ENCODE results near the gene HRK. TPM values are rescaled to one million over a fixed set of nuclear protein-coding genes. Genes with fewer than 3 reads are reported as not detected.

The HRK gene
- total and polyA plus RNA-seq, 2 of the 13 experiments (the other 11 are each of a cell fraction or from before 2014, with no cell fraction given), result 0.02 TPM; not detected in 1

DNA sequence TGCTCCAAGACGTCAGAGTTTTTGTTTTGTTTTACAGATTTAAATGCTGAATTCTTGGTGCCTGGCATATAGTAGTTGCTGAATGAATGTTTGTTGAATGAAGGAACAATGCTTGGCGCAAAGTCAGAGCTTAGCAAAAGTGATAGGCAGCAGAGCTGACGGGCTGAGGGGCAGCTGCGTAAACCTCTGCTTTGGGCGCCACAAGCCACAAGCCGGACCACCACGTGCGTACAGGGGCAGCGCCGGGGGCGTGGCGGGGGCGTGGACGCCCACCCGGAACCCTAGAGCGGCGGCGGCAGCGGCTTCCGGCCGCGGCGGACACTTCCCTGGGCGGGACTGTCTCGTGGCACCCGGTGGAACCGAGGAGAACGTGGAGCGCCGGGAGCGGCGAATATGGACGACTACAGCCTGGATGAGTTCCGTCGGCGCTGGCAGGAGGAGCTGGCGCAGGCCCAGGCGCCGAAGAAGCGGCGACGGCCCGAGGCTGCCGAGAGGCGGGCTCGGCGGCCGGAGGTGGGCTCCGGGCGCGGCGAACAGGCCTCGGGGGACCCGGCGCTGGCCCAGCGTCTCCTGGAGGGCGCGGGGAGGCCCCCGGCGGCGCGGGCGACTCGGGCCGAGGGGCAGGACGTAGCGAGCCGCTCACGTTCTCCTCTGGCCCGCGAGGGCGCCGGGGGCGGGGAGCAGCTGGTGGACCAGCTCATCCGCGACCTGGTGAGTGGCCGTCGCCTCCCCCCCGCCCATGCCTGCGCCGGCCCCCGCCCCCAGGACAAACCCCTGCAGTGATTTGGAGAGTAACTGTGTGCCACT, 29.6 kb upstream of the HRK start, which contains the start of gene FBXW8 (continued):
- TF ChIP-seq, protein P1, sequence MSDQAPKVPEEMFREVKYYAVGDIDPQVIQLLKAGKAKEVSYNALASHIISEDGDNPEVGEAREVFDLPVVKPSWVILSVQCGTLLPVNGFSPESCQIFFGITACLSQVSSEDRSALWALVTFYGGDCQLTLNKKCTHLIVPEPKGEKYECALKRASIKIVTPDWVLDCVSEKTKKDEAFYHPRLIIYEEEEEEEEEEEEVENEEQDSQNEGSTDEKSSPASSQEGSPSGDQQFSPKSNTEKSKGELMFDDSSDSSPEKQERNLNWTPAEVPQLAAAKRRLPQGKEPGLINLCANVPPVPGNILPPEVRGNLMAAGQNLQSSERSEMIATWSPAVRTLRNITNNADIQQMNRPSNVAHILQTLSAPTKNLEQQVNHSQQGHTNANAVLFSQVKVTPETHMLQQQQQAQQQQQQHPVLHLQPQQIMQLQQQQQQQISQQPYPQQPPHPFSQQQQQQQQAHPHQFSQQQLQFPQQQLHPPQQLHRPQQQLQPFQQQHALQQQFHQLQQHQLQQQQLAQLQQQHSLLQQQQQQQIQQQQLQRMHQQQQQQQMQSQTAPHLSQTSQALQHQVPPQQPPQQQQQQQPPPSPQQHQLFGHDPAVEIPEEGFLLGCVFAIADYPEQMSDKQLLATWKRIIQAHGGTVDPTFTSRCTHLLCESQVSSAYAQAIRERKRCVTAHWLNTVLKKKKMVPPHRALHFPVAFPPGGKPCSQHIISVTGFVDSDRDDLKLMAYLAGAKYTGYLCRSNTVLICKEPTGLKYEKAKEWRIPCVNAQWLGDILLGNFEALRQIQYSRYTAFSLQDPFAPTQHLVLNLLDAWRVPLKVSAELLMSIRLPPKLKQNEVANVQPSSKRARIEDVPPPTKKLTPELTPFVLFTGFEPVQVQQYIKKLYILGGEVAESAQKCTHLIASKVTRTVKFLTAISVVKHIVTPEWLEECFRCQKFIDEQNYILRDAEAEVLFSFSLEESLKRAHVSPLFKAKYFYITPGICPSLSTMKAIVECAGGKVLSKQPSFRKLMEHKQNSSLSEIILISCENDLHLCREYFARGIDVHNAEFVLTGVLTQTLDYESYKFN (CRISPR knock-in tag; conservative IDR thresholded peaks at IDR 0.05), result peak; percentile 54
- peak; percentile 99 for TF ChIP-seq ZBTB7B (CRISPR knock-in tag; IDR thresholded peaks at IDR 0.05)
- no peak for TF ChIP-seq ZNF720 (CRISPR knock-in tag; IDR thresholded peaks at IDR 0.05)
- TF ChIP-seq ZNF12 (CRISPR knock-in tag; IDR thresholded peaks at IDR 0.05), result peak; percentile 31; the same call in 1 of the 2 replicates
- peak; percentile 92 for TF ChIP-seq PHF8 (CRISPR knock-in tag; IDR thresholded peaks at IDR 0.05)
- TF ChIP-seq, protein P2, sequence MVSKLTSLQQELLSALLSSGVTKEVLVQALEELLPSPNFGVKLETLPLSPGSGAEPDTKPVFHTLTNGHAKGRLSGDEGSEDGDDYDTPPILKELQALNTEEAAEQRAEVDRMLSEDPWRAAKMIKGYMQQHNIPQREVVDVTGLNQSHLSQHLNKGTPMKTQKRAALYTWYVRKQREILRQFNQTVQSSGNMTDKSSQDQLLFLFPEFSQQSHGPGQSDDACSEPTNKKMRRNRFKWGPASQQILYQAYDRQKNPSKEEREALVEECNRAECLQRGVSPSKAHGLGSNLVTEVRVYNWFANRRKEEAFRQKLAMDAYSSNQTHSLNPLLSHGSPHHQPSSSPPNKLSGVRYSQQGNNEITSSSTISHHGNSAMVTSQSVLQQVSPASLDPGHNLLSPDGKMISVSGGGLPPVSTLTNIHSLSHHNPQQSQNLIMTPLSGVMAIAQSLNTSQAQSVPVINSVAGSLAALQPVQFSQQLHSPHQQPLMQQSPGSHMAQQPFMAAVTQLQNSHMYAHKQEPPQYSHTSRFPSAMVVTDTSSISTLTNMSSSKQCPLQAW (CRISPR knock-in tag; IDR thresholded peaks at IDR 0.05), result peak; percentile 66; the same call in 1 of the 2 replicates
- TF ChIP-seq, protein P3, sequence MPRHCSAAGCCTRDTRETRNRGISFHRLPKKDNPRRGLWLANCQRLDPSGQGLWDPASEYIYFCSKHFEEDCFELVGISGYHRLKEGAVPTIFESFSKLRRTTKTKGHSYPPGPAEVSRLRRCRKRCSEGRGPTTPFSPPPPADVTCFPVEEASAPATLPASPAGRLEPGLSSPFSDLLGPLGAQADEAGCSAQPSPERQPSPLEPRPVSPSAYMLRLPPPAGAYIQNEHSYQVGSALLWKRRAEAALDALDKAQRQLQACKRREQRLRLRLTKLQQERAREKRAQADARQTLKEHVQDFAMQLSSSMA (CRISPR knock-in tag; IDR thresholded peaks at IDR 0.05), result peak; percentile 76; the same call in 1 of the 2 replicates
- TF ChIP-seq KDM3A (CRISPR knock-in tag; IDR thresholded peaks at IDR 0.05; ENCODE audit: low read depth), result peak; percentile 85; the same call in 1 of the 2 replicates
- 0 out of 2 replicates have a peak, but pooled peaks have one; percentile 44 for TF ChIP-seq ZNF839 (CRISPR knock-in tag; IDR thresholded peaks at IDR 0.05; ENCODE audit: borderline replicate concordance)
- TF ChIP-seq DNMT1 (CRISPR knock-in tag; IDR thresholded peaks at IDR 0.05), result 0 out of 2 replicates have a peak, but pooled peaks have one; percentile 29
- TF ChIP-seq, protein P4, sequence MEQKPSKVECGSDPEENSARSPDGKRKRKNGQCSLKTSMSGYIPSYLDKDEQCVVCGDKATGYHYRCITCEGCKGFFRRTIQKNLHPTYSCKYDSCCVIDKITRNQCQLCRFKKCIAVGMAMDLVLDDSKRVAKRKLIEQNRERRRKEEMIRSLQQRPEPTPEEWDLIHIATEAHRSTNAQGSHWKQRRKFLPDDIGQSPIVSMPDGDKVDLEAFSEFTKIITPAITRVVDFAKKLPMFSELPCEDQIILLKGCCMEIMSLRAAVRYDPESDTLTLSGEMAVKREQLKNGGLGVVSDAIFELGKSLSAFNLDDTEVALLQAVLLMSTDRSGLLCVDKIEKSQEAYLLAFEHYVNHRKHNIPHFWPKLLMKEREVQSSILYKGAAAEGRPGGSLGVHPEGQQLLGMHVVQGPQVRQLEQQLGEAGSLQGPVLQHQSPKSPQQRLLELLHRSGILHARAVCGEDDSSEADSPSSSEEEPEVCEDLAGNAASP (CRISPR knock-in tag; IDR thresholded peaks at IDR 0.05; ENCODE audit: borderline replicate concordance), result no peak
- peak; percentile 93; the same call in 1 of the 2 replicates for TF ChIP-seq PAX8 (CRISPR knock-in tag; IDR thresholded peaks at IDR 0.05; ENCODE audit: borderline replicate concordance)
- TF ChIP-seq ERF (CRISPR knock-in tag; IDR thresholded peaks at IDR 0.05), result peak; percentile 73
- 0 out of 2 replicates have a peak, but pooled peaks have one; percentile 48 for TF ChIP-seq ELF3 (CRISPR knock-in tag; IDR thresholded peaks at IDR 0.05)
- TF ChIP-seq, protein P5, sequence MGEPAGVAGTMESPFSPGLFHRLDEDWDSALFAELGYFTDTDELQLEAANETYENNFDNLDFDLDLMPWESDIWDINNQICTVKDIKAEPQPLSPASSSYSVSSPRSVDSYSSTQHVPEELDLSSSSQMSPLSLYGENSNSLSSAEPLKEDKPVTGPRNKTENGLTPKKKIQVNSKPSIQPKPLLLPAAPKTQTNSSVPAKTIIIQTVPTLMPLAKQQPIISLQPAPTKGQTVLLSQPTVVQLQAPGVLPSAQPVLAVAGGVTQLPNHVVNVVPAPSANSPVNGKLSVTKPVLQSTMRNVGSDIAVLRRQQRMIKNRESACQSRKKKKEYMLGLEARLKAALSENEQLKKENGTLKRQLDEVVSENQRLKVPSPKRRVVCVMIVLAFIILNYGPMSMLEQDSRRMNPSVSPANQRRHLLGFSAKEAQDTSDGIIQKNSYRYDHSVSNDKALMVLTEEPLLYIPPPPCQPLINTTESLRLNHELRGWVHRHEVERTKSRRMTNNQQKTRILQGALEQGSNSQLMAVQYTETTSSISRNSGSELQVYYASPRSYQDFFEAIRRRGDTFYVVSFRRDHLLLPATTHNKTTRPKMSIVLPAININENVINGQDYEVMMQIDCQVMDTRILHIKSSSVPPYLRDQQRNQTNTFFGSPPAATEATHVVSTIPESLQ (CRISPR knock-in tag; conservative IDR thresholded peaks at IDR 0.05), result no peak
- TF ChIP-seq RBM39 (IDR thresholded peaks at IDR 0.05; ENCODE audit: low read depth, low read length, poor library complexity, severe bottlenecking), result peak; percentile 75
- peak; percentile 99 for TF ChIP-seq MXD4 (CRISPR knock-in tag; IDR thresholded peaks at IDR 0.05)
- TF ChIP-seq ZNF263 (CRISPR knock-in tag; IDR thresholded peaks at IDR 0.05), result 0 out of 2 replicates have a peak, but pooled peaks have one; percentile 20
- peak; percentile 66; the same call in 1 of the 2 replicates for TF ChIP-seq TSC22D2 (CRISPR knock-in tag; IDR thresholded peaks at IDR 0.05; ENCODE audit: borderline replicate concordance)
